K562 (cell line): Measurements from ENCODE around the gene FCSK. TPM values are rescaled to one million over a fixed set of nuclear protein-coding genes. Genes with fewer than 3 reads are reported as not detected.

Experiments used
- ESRRB ChIP-seq: fragments of 250-450 bp; sonication (Bioruptor Pico); IDR thresholded peaks from 2 replicates; pipeline ENCODE4 v1.5.0; 2020; ENCODE audit warnings: mild to moderate bottlenecking, moderate library complexity, borderline replicate concordance
- MCM2 ChIP-seq: fragments of 450-650 bp; IDR thresholded peaks from 2 replicates; pipeline ENCODE4 v1.6.1; 2017; ENCODE audit warnings: low read depth, mild to moderate bottlenecking
- NR0B1 ChIP-seq: fragments of 450-650 bp; IDR thresholded peaks from one replicate; pipeline ENCODE4 v1.6.1; 2018; ENCODE audit warnings: mild to moderate bottlenecking, moderate library complexity; ENCODE audit not compliant: partially characterized antibody
- NR3C1 ChIP-seq: sonication (generic); formaldehyde crosslinking; IDR thresholded peaks from 2 replicates; pipeline ENCODE4 v1.8.1; 2022; ENCODE audit warnings: missing genetic modification reagents
- RAD21 ChIP-seq, 2 experiments: fragments of 250-450 bp in 1 of 2; fragments of 450-650 bp in 1 of 2; sonication (Bioruptor Pico) in 1 of 2; formaldehyde crosslinking in 1 of 2; IDR thresholded peaks in 1 of 2; conservative IDR thresholded peaks in 1 of 2; 2 replicates each; pipeline versions ENCODE4 v1.4.0 to v1.8.0; 2020 to 2022; ENCODE audit warnings: mild to moderate bottlenecking in 2 of 2, moderate library complexity in 1 of 2
- ZBTB2 ChIP-seq: fragments of 450-650 bp; IDR thresholded peaks from 2 replicates; pipeline ENCODE4 v1.6.1; 2016; ENCODE audit warnings: antibody characterized with exemption
- ZC3H11A ChIP-seq: IDR thresholded peaks from 2 replicates; pipeline ENCODE4 v1.6.1; 2012; ENCODE audit warnings: low read depth, low read length, improper control_type of control experiment
- ZFP91 ChIP-seq: sonication (generic); formaldehyde crosslinking; IDR thresholded peaks from 2 replicates; pipeline ENCODE4 v1.8.0; 2022; ENCODE audit warnings: mild to moderate bottlenecking, missing genetic modification reagents
- ZNF395 ChIP-seq: fragments of 200-800 bp; sonication (Bioruptor generic); IDR thresholded peaks from 2 replicates; pipeline ENCODE4 v1.6.1; 2017; ENCODE audit warnings: missing genetic modification characterization, missing compliant biosample characterization
- ZNF436 ChIP-seq: fragments of 250-450, 450-650 bp; sonication (Bioruptor Pico); formaldehyde crosslinking; IDR thresholded peaks from 2 replicates; pipeline ENCODE4 v1.7.0; 2020; ENCODE audit warnings: mild to moderate bottlenecking
- ZNF717 ChIP-seq: fragments of 250-450 bp; sonication (Bioruptor Pico); IDR thresholded peaks from 2 replicates; pipeline ENCODE4 v1.5.0; 2021
- polyA plus RNA-seq, 8 experiments: library from polyadenylated mRNA; depleted of rRNA in 4 of 8; stranded (reverse) in 5 of 8; unstranded in 3 of 8; fragments of >200 nt; fragmentation: Nextera tagmentation in 2 of 8; fragmentation: Illumina TruSeq in 1 of 8; extraction: Ambion mirVana in 2 of 8; extraction: Trizol in 1 of 8; gene quantifications; 2 replicates each; pipeline versions ENCODE4 v1.2.1 to v1.2.3, GENCODE V29; 2011 to 2014; ENCODE audit warnings: inconsistent platforms in 1 of 8, missing spikeins in 1 of 8
- total RNA-seq, 7 experiments: library from RNA; depleted of rRNA in 6 of 7; stranded (reverse); fragments of >200 nt in 6 of 7; fragmentation: Illumina TruSeq in 2 of 7; extraction: Trizol in 2 of 7; gene quantifications; 2 replicates each; pipeline versions ENCODE4 v1.2.1 to v1.2.3, GENCODE V29; 2011 to 2021; ENCODE audit warnings: low replicate concordance in 1 of 7

FCSK gene
- total and polyA plus RNA-seq, 9 of the 15 experiments (the other 6 are each of a cell fraction or from before 2014, with no cell fraction given): 0.92 to 18.6 (median 8.3) TPM

- TF ChIP-seq ESRRB (CRISPR knock-in tag) (no peak), NR0B1 (no peak), ZNF436 (CRISPR knock-in tag) (no peak), ZFP91 (CRISPR knock-in tag) (peak; percentile 97), NR3C1 (no peak), ZC3H11A (no peak), ZNF395 (CRISPR knock-in tag) (0 out of 2 replicates have a peak, but pooled peaks have one; percentile 21), ZBTB2 (no peak), RAD21 (CRISPR knock-in tag; conservative IDR thresholded peaks at IDR 0.05 in 1 of 2, IDR thresholded peaks at IDR 0.05 in 1 of 2) (peak in 1 of 2 experiments; percentile 19; a peak in 1 of 4 replicates), ZNF717 (CRISPR knock-in tag) (no peak), MCM2 (no peak)
Measured at GRCh38 chr16:70454222-70455034, at the start of gene FCSK (continued).
